ENCODE data around the gene FGB. TPM values are rescaled to one million over a fixed set of nuclear protein-coding genes. Genes with fewer than 3 reads are reported as not detected.

FGB gene
- total and polyA plus RNA-seq, 12 donors, result 0.11 to 8.8 (median 1.4) TPM; not detected in 5

- H3K36me3 ChIP-seq (replicated peaks in 1 of 2), result no peaks in the 10 kb centered on the region
- intact Hi-C loops (cut with DNase I), result loop anchor here in 1 of 2 donors (10.0 kb wide), 1 partner anchor 124 kb away; no protein-coding TSS in a partner anchor
- no peaks in the 10 kb centered on the region for H3K9me3 ChIP-seq (replicated peaks in 1 of 3)
- no peak overlapping the region for H3K4me3 ChIP-seq
- no peaks in the 10 kb centered on the region for H3K4me1 ChIP-seq (replicated peaks in 1 of 2)
- no peak for DNase-seq
- H3K27ac ChIP-seq, result no peak overlapping the region
- H3K27me3 ChIP-seq, result no peaks in the 10 kb centered on the region
- 59 to 67% (median 59%) methylated on average over 4 of the region's 4 CpGs for WGBS, 4 donors
- TF ChIP-seq CTCF (IDR thresholded peaks at IDR 0.05) (no peak), POLR2A (IDR thresholded peaks at IDR 0.05) (no peak)
These were observed 43.6 kb upstream of the FGB start for GRCh38 chr4:154519214-154519613.

DNA sequence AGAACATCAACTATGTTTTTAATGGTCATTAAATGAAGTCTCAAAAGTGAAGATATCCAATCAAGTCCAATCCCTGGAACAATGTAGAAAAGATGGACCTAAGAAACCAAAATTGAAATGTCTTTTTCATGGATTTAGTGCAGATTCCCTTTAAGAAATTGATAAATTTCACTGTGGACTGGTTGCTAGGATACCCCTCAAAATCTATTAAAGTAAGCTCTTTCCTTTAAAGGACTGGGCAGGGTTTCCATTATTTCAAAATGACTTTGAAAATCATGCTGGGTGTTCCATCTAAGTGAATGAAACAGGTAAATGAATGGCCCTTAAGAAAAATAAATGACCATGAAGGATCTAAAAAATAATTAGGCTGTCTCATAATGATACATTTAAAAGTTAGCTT, 41.2 kb upstream of the FGB start:
- DNase-seq, result no peak

GRCh38 chr4:154526151-154526550, 36.7 kb upstream of the FGB start:
- Histone ChIP-seq H3K27ac (no peak overlapping the region), H3K9me3 (replicated peaks in 1 of 3) (no peaks in the 10 kb centered on the region), H3K27me3 (no peaks in the 10 kb centered on the region), H3K4me3 (no peak overlapping the region), H3K36me3 (replicated peaks in 1 of 2) (no peaks in the 10 kb centered on the region), H3K4me1 (replicated peaks in 1 of 2) (no peaks in the 10 kb centered on the region)
- 55 to 71% (median 58%) methylated on average over 2 of the region's 2 CpGs for WGBS, 4 donors
- no peak for DNase-seq
- intact Hi-C loops (cut with DNase I), result no loop called here
- TF ChIP-seq CTCF (IDR thresholded peaks at IDR 0.05) (no peak), POLR2A (IDR thresholded peaks at IDR 0.05) (no peak)

More for the DNA sequence above, 41.2 kb upstream of the FGB start:
- Histone ChIP-seq H3K9me3 (replicated peaks in 1 of 3) (no peaks in the 10 kb centered on the region), H3K4me3 (no peak overlapping the region), H3K27me3 (no peaks in the 10 kb centered on the region), H3K27ac (no peak overlapping the region), H3K36me3 (replicated peaks in 1 of 2) (no peaks in the 10 kb centered on the region), H3K4me1 (replicated peaks in 1 of 2) (no peaks in the 10 kb centered on the region)
- intact Hi-C loops (cut with DNase I), result no loop called here
- TF ChIP-seq CTCF (IDR thresholded peaks at IDR 0.05) (no peak), POLR2A (IDR thresholded peaks at IDR 0.05) (no peak)

- no peak for TF ChIP-seq CTCF (IDR thresholded peaks at IDR 0.05)
- no peak for TF ChIP-seq POLR2A (IDR thresholded peaks at IDR 0.05)
- no peak for DNase-seq
- 85 to 90% (median 89%) methylated on average over 4 of the region's 4 CpGs for WGBS, 4 donors
- intact Hi-C loops (cut with DNase I), result no loop called here
- Histone ChIP-seq H3K4me1 (replicated peaks in 1 of 2) (no peaks in the 10 kb centered on the region), H3K4me3 (no peak overlapping the region), H3K9me3 (replicated peaks in 1 of 3) (no peaks in the 10 kb centered on the region), H3K27me3 (no peaks in the 10 kb centered on the region), H3K36me3 (replicated peaks in 1 of 2) (no peaks in the 10 kb centered on the region), H3K27ac (no peak overlapping the region)
These were observed 35.5 kb upstream of the FGB start for GRCh38 chr4:154527308-154527707.
